ENCODE measurements around the gene SLC51B.
"Not testable (repeated sequence)": the region's sequence is repeated elsewhere in the genome, so short reads cannot be mapped to it uniquely, and the experiment has no call there.

SLC51B gene

DNA sequence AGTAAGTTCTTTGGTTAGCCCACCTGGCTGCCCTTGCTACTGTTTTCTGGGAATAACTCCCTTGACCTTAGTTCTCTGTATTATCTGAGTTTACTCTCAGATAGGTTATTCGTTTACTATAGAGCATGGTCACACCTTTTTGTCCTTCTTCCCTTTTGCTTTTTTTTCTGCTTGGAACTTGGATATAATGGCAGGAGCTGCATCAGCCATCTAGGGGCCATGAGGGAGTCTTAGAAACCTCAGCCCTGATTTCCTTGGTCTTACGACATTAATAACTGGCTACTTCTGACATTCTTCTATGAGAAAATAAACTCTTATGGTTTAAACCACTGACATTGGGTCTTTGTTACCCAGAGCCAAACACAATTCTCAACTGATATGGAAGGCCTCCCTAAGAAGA is 3.4 kb upstream of the SLC51B start:
- no peak for DNase-seq (ENCODE audit: low read depth in 2 of 2)

DNA sequence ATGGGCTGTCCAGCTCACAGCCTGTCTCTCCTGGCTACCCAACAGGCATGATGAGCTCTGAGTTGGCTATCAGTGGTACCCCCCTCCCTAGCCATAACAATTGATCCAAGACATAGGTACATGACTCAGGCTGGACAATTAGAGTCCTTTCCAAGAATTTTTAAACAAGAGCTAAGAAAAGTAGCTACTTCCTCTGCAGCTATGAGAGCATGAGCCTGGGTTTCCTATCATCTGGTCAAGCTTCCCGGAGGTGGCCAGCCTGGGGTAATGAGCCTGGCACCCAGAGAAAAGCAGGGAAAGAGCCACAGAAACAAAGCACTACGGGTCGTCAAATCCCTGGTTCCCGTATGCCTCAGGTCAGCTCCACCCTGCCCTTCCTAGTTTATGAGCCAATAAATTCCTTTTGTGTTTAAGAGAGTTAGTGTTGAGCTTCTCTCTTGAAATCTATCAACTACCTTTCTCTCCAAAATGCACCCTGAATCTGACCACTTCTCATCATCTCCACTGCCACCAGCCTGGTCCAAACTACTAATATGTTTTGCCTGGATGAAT is 2.3 kb upstream of the SLC51B start:
- no peak for DNase-seq (ENCODE audit: low read depth in 2 of 2)

DNA sequence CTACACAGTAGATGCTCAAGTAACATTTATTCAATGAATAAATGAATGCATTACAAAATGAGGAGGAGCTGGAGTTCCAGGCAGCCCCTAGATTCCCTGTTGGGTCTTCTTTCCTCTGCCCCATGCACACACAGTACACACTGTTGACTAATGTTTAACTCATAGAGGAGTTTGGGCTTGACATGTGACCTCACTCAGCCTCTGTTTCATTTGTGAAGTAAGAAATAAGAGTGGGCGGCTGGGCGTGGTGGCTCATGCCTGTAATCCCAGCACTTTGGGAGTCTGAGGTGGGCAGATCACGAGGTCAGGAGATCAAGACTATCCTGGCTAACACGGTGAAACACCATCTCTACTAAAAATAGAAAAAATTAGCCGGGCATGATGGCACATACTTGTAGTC is 969 bp upstream of the SLC51B start:
- DNase-seq (ENCODE audit: low read depth in 2 of 2): not testable (repeated sequence)

DNA sequence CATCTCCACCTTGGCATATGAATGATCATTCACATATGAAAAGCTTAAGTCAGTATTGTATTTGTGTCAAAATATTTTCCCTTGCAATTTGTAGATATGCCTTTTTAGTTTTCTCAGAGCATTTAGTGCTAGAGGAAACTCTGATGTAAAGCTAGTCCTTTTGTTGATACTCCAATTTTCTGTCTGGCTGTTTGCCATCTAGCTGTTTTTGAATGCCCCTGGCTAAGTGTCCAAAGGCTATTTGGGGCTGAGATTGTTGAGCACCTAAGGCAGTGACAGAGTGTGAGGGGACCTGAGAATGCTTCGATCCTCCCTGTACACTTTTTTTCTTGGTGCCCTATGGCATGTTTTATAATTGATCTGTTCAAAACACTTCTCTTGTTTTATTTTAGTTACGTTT is 3.1 kb downstream of the SLC51B start:
- no peak for DNase-seq (ENCODE audit: low read depth in 2 of 2)

DNA sequence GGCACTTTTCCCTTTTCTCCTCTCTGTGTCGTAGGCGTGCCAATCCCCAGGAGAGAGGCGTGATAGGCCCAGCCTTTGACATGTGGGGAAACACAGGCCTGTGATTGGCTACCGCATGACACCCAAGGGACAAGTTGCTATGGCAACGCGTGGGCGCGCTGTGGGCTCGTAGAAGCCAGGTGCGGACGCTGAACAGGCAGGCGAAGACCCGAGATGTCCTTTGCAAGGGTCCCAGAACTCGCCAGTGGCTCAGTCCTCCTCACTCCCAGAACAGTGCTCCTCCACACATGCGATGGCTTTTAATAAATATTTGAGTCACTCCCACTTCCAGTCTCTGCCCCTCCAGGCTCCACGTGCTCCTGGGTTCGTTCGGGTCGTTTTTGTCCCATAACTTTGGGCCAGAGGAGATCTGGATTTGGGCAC is 4.2 kb downstream of the SLC51B start:
- peak; percentile 83 to 85 for DNase-seq (ENCODE audit: low read depth in 2 of 2)

DNA sequence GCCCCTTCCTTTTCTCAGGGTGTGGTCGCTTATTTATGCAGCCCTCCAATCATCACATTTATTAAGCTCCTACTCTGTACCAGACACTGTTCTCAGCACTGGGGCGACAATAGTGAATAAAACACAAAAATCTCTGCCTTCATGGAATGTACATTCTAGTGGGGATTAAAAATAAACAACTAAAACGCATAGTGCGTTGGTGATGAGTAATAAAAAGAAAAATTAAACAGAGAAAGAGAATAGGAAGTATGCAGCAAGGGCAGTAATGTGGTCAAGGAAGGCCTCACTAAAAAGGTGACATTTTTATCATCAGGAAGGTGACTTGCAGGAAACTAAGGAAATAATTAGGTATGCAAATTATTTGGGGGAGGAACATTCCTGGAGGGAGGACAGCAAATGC is 5.1 kb downstream of the SLC51B start:
- DNase-seq (ENCODE audit: low read depth in 2 of 2): no peak

DNA sequence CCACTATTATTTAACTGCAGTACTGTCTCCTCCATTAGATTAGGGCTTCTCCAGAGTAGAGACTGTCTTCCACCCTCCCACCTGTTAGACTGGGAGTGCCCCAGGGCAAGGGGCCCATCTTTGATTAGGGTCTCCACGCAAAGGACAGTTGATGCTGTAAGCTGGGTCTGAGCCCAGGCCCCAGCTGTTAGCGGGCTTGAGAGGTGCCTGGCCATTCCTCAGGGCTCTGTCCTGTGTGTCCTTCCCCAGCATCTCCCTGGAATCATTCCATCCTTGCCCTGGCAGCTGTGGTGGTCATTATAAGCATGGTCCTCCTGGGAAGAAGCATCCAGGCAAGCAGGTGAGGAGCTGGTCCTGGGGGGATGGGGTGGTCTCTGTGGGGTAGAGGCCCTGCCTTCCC is 6.1 kb downstream of the SLC51B start:
- no peak for DNase-seq (ENCODE audit: low read depth in 2 of 2)

DNA sequence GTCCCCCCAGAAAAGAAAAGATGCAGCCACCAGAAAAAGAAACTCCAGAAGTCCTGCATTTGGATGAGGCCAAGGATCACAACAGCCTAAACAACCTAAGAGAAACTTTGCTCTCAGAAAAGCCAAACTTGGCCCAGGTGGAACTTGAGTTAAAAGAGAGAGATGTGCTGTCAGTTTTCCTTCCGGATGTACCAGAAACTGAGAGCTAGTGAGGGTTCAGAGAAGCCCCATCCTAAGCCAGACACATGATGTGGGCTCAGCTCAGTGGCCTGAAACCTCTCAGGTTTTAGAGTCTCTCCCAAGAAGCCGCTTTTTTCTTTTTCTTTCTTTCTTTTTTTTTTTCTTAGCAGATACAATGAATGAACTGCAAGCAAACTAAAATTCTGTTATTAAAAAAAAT is 7.8 kb downstream of the SLC51B start:
- DNase-seq (ENCODE audit: low read depth in 2 of 2): no peak

DNA sequence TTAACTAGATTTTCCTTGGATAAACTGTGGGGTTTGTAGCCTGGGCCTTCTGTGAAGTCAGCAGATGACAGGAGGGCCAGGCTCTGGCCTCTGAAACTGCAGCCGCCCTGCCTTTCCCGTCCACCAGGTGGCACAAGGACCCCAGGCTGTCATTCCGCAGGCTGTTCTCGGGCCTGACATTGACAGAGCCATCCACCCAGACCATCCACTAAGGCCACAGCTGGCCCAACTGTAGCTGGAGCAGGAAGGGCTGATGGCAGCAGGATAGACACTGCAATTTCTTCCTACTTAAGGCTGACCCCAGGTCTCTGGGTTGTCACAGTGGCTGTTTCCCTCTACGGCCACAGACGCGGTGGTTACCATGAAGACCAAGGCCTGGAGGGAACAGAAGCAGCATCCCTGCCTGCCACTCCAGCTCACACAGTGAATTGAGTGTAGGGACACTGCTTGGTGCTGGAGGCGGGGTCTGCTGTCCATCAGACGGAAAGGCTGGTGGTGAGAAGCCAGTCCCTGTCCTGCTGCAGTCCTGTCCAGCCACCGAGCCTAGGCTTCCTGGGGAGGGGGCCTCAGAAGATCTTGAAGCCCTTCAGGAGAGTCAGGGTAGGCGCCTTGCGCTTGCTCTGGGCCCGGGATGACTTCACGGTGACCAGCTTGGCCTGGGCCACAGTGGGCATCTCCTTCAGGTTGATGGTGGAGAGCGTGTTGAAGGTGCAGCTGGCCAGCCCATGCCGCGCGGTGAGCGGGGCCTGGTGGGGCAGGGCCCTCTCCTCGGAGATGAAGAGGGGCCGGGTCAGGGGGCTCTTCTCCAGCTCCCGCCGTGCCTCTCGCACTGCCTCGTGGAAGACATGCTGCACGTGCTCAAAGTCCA is 9.4 kb downstream of the SLC51B start:
- peak; percentile 18 to 43 for DNase-seq (ENCODE audit: low read depth in 2 of 2)

DNA sequence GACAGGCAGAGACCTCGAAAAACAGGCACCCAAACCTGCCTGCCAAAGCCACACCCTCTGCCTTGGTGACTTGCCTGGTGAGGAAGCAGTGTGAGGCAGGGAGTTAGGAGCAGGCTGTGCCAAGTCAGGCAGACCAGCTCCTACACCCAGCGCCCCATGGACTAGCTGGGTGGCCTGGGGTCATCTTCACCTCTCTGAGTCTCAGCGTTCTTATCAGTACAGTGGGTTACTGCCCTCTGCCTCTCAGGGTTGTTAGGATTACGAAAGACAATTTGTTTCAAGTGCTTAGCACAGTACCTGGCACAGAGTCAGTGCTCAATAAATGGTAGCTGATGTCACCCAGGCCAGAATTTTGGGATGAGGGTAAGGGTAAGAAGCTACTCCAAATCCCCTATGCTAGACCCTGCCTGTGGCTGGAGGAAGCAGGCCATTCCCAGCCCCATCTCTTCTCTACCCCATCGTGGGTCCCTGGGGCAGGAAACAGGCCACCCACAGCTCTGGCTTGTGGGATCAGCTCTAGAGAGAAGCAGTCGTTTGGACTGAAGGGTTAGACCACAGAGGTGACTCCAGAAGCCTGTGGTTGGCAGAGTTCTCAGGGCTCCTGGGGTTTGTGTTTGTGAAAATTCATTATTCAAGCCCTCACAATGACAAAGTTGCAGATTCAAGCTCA is 10.1 kb downstream of the SLC51B start:
- no peak for DNase-seq (ENCODE audit: low read depth in 2 of 2)

DNA sequence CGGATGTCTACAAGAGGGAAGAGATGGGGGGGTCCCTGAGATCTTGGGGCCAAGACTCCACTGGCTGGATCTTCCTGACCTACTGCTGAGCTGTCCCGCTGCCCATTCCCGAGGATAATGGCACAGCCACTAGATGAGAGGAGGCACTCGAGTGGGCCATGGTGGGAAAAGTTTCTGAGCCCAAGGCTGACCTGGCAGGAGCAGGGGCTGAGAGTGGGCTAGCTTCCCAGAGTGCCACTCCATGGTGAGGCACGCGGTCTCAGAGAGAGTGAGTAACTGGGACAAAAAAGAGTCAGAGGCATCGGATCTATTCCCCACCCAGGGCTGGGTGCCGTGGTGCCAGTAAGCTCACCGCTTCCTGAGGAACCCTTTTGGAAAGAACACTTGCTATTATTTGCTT is 10.9 kb downstream of the SLC51B start:
- DNase-seq (ENCODE audit: low read depth in 2 of 2): no peak

DNA sequence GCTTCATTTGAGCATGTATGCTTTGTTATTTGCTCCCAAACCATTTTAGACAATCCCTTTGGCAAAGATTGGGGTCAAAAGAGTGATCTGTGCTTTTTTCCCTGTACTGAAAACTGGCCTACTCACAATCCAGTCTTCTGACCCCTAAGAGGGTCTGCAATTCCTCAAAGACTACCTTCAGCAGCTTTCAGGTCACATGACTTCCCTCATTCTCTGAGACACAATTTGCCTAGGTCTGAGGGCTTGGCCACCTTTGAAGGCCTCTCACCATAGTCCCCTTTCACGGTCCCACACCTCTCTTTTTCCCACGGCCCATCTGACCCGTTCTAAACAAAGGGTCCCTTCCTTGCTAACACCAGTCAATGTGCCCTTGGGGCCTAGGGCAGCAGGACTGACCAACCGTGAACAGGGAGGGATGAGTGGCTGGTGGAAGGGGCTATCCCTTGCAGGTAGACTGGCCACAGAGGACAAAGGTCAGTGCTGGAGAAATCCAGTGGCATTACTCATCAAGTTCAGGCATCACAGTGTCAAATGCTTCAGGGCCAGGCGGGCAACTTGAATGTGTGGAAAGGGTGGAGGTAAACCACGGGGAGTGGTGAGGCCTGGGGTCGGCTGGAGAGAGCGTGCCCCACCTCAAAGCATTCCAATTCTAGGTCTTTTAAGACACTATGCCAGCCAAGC is 11.8 kb downstream of the SLC51B start:
- DNase-seq (ENCODE audit: low read depth in 2 of 2): no peak

DNA sequence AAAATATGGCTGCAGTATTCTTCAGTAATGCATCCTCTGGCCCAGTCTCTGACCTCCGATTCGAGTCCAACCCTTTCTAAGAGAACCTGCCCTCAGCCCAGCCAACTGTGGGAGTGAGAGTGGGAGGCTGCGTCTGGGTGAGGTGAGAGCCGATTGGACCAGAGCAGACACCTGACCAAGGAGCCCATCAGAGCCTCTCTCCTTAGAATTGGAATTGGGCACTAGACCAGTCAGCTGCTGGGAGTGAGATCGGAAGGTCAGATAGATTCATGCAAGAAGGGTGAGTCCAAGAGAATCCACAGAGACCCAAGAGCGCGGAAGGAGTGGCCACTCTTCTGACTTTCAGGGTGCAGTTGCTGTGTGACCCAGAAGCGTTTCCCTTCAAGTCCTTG is 12.4 kb downstream of the SLC51B start:
- no peak for DNase-seq (ENCODE audit: low read depth in 2 of 2)

DNA sequence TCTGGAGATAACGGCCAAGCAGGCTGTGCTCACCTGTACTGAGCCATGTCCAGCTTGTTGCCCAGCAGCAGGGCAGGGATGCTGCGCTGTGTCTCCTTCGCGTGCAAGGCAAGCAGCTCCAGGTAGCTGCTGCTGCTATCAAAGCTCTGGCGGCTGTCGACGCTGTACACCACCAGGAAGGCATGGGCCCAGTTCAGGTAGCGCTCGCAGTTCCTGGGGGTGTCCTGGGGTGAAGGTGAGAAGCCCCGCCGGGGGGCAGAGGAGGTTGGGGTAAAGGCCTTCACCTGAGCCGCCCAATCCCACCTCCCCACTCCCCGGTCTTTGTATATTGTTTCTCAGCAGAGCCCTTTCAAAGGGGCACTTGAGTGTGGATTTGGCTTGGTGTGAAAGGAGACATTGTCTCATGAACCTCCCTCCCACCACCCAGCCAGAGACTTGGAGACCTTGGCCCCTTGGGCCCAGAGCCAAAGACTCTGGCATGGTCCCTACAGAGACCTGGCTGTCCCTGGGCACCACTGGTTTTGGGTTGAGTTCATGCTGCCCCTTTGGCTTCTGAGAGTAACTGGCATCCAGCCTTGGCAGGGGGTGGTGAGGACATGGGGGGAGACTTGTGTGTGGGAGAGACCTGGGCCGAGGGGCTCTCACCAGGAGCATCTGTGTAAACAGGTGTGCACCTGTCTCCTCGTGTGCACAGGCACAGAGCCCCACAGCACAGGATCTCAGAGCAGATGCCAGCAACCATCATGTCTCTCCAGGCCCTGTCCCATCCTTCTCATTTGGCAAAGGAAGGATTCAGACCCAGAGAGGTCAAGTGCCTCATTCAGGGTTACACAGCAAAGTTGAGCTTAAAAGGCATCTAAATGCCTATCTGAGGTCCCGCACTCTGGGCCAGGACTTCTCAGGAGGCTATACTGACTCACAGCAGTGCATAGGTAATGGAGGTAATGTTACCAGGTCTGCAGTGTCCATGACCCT is 13.5 kb downstream of the SLC51B start:
- no peak for DNase-seq (ENCODE audit: low read depth in 2 of 2)

DNA sequence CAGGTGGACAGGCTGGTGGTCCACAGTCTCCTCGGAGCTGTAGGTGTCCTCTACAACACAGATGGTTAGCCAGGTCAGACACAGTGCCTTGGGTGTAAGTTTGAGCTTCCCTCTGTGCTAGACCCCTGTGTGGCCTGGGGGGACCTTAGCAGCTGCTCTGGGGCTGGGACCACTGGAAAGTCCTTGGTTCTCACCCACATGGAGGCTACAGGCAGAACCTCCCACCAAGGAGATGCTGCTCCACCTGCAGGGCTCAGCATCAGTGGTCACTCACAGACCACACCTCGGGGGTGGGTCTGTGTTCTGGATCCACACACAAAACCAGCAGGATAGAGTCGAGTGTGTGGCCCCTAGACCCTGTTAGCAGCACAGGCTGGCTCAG is 14.2 kb downstream of the SLC51B start:
- DNase-seq (ENCODE audit: low read depth in 2 of 2): no peak

DNA sequence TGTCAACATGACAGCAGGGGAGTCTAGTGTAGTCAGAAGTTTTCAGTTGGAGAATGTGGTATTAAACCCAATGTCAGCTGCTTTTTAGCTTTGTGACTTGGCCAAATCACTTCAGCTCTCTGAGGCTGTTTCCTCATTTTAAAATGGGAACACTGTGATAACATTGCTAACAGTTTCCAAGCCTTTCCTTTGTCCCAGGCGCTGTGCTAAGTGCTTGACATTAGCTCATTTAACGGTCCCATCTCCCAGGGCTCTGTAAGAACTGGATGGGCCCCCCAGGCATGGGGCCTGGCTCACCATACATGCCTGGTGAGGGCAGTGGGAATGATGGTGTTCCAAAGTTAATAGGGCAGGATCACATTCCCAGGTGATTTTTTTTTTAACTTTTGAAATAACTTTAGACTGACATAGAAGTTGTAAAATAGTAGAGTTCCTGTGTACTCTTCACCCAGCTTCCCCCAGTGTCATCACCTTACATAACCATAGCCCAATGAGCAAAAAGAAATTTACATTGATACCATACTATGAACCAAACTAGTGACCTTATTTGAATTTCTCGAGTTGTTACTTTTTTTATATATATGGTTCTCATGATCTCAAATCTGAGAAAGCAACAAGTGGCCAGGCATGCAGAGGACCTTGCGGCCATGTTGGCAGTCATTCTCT is 14.9 kb downstream of the SLC51B start:
- DNase-seq (ENCODE audit: low read depth in 2 of 2): no peak

DNA sequence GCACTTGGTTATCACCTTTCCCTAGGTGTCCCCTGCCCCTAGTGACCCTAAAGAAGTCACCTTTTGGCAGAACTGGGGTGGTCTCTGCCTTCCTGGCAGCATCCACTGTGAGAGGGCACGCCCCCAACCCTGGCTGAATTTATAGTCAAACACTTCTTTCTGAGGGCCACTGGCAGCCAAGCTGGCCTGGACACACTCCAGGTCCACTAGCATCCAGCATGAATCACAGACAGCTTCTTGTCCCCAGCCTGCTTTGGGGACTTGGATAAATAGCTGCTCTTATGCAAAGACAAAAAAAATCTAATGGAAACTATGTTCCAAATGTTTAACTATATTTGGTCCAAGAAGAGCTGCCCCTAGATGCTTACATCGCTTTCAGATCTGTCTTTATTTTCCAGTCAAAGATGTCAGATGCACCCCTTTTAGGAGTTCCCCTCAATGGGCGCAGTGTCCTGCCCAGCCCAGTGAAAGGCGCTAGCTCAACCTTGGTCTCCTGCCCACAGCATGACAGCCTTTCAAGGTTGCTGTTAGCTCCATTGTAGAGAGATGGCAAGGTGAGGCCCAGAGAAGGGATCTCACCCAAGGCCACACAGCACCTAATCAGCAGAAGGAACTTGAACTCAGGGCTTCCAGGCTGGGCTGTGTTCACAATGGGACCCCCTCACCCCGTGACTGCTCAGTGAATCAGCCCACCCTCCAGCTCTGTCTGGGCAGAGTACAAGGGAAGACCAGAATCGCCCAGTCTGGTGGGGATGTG is 15.6 kb downstream of the SLC51B start:
- DNase-seq (ENCODE audit: low read depth in 2 of 2): no peak

DNA sequence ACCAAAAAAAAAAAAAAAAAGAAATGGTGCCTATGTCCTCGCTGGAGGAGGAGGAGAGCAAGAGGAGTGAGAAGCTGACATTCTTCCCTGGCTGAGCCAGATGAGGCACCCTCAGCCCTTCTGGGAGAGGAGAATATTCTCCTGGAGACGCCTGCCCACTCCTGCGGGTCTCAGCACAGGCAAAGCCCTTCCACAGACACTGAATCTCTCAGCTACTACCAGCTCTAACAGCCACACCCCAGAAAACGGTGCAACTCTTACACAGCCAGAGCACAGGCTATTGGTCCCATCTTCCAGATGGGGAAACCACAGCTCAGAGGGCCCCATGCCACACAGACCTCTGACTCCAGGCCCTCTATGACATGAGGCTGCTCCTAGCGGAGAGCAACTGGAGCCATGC is 16.9 kb downstream of the SLC51B start:
- no peak for DNase-seq (ENCODE audit: low read depth in 2 of 2)

DNA sequence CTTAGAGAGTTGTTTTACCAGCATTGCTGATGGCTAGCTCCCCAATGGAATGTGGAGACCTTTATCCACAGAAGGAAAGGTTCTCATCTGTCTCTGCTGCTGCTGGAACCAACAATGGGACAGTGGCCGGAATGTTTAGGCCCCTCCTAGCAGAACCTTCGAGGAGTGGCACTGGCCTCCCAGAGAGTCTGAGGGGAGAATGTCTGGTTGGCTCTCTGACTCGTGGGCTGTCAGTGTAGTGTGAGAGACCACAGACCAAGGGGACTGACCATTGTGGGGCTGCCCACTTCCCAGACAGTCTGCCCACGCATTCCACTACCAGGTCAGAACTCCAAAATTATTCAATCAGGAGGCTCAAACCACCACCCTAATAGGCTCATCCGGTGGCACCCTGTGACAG is 17.5 kb downstream of the SLC51B start:
- DNase-seq (ENCODE audit: low read depth in 2 of 2): no peak

DNA sequence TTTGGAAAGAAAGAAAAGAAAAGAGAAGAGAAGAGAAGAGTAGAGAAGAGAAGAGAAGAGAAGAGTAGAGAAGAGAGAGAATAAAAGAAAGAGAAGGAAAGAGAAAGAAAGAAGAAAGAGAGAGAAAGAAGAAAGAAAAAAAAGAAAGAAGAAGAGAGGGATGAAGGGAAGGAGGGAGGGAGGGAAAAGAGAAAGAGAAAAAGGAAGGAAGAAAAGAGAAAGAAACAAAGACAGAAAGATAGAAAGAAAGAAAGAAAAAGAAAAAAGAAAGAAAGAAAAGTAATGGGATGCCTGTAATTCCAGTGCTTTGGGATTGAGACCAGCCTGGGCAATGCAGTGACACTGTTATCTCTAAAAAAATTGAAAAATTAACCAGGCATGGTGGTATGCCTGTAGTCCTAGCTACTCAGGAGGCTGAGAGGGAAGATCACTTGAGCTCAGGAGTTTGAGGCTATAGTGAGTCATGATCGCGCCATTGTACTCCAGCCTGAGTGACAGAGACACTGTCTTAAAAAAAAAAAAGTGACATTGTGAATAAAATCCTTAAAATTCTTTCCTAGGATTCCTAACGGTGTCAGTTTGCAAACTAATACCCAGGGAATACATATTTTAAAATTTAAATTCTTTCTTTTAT is 20.9 kb downstream of the SLC51B start:
- no peak for DNase-seq (ENCODE audit: low read depth in 2 of 2)
